Body of pancreas (tissue), 4 donors: ENCODE results near the gene SCAF8. TPM values are rescaled to one million over a fixed set of nuclear protein-coding genes. Genes with fewer than 3 reads are reported as not detected.

Experiments
- ATAC-seq: fragments of 150-250 bp; one replicate; pipeline ENCODE4 v1.9.1; 2016
- DNase-seq, 4 donors: peaks; one replicate each; pipeline ENCODE4 v3.0.0-alpha.2; 2019
- H3K27ac ChIP-seq, 4 donors: fragments of 200-600 bp; sonication (generic); 1 replicate in 3 of 4; 2 replicates in 1 of 4; pipeline versions ENCODE4 v1.5.1 to v1.6.1; 2016 to 2019; ENCODE audit warnings: mild to moderate bottlenecking in 1 of 4, mixed read lengths in 1 of 4, moderate library complexity in 1 of 4
- H3K27me3 ChIP-seq, 2 donors: fragments of 200-600 bp; sonication (generic); one replicate each; pipeline ENCODE4 v1.6.0; 2016; ENCODE audit warnings: mild to moderate bottlenecking in 1 of 2
- H3K36me3 ChIP-seq, 2 donors: fragments of 200-600 bp; sonication (generic); replicated peaks in 1 of 2; 2 replicates each; pipeline ENCODE4 v1.5.1; 2016; ENCODE audit warnings: low read depth in 2 of 2; ENCODE audit not compliant: insufficient read depth in 1 of 2
- H3K4me1 ChIP-seq: fragments of 200-600 bp; sonication (generic); one replicate; pipeline ENCODE4 v1.6.0; 2016
- H3K4me3 ChIP-seq, 2 donors: fragments of 200-600 bp; sonication (generic); 1 replicate in 1 of 2; 2 replicates in 1 of 2; pipeline ENCODE4 v1.5.1; 2016 to 2019
- H3K9me3 ChIP-seq, 3 donors: fragments of 200-600 bp; sonication (generic); 1 replicate in 2 of 3; 2 replicates in 1 of 3; pipeline ENCODE4 v1.5.1; 2016
- CTCF ChIP-seq, 7 experiments: fragments of 450-650 bp in 4 of 7; fragments of 200-600 bp in 3 of 7; sonication (generic) in 3 of 7; IDR thresholded peaks; one replicate each; pipeline ENCODE4 v1.5.1; 2016 to 2019; ENCODE audit warnings: antibody characterized with exemption in 7 of 7
- POLR2A ChIP-seq, 3 donors: fragments of 450-650 bp; IDR thresholded peaks; one replicate each; pipeline ENCODE4 v1.6.1; 2016; ENCODE audit warnings: antibody characterized with exemption in 3 of 3, mild to moderate bottlenecking in 2 of 3
- WGBS, 2 donors: methylation state at CpG; one replicate each; pipeline ENCODE4 v1.1.5; 2017; 5-methylcytosine and 5-hydroxymethylcytosine counted together
- intact Hi-C: fragments of 100-400 bp; cut with DNase I; formaldehyde crosslinking; loops from one replicate; pipeline ENCODE4 v1.15.1; 2023
- total RNA-seq, 2 donors: library from RNA; depleted of rRNA; stranded (reverse); fragments of >200 nt; gene quantifications; one replicate each; pipeline ENCODE4 v1.1.0, GENCODE V29; 2016

Gene SCAF8
- total RNA-seq, 2 donors from 2014 or later, result 23.6 to 24.1 TPM

GRCh38 chr6:154792325-154792724 lies 59.1 kb downstream of the SCAF8 start:
- Histone ChIP-seq H3K27ac (peak overlapping the region in 1 of 4 donors; percentile 1), H3K4me1 (no peaks in the 10 kb centered on the region), H3K9me3 (no peaks in the 10 kb centered on the region), H3K27me3 (no peaks in the 10 kb centered on the region), H3K36me3 (peaks cover 0 to 4% of the 10 kb centered on the region in 2 donors), H3K4me3 (no peak overlapping the region)
- intact Hi-C loops, result no loop called here
- WGBS, 2 donors, result 74 to 76% methylated on average over 4 of the region's 4 CpGs
- TF ChIP-seq POLR2A (IDR thresholded peaks at IDR 0.05) (no peak), CTCF (IDR thresholded peaks at IDR 0.05) (no peak)
- ATAC-seq, result no peak
- no peak for DNase-seq

GRCh38 chr6:154792761-154793160 lies 59.5 kb downstream of the SCAF8 start:
- Histone ChIP-seq H3K9me3 (no peaks in the 10 kb centered on the region), H3K4me1 (no peaks in the 10 kb centered on the region), H3K4me3 (no peak overlapping the region), H3K27me3 (no peaks in the 10 kb centered on the region), H3K36me3 (peaks cover 0 to 4% of the 10 kb centered on the region in 2 donors), H3K27ac (peak overlapping the region in 1 of 4 donors; percentile 1)
- WGBS, 2 donors, result 71 to 82% methylated on average over 3 of the region's 3 CpGs
- DNase-seq, result no peak
- TF ChIP-seq CTCF (IDR thresholded peaks at IDR 0.05) (no peak), POLR2A (IDR thresholded peaks at IDR 0.05) (no peak)
- ATAC-seq, result no peak
- intact Hi-C loops, result no loop called here

GRCh38 chr6:154796484-154796883 lies 63.3 kb downstream of the SCAF8 start:
- H3K9me3 ChIP-seq, result no peaks in the 10 kb centered on the region
- H3K27ac ChIP-seq, result no peak overlapping the region
- H3K4me1 ChIP-seq, result no peaks in the 10 kb centered on the region
- H3K27me3 ChIP-seq, result no peaks in the 10 kb centered on the region
- H3K4me3 ChIP-seq, result no peak overlapping the region
- no peak for DNase-seq
- no peak for ATAC-seq
- H3K36me3 ChIP-seq, result peaks cover 0 to 8% of the 10 kb centered on the region in 2 donors
- 92 to 97% methylated on average over 3 of the region's 3 CpGs for WGBS, 2 donors
- TF ChIP-seq CTCF (IDR thresholded peaks at IDR 0.05), result no peak
- no peak for TF ChIP-seq POLR2A (IDR thresholded peaks at IDR 0.05)
- intact Hi-C loops, result no loop called here

- WGBS, 2 donors, result 50 to 68% methylated on average over 3 of the region's 3 CpGs
- no peak for DNase-seq
- TF ChIP-seq POLR2A (IDR thresholded peaks at IDR 0.05), result no peak
- no peak for TF ChIP-seq CTCF (IDR thresholded peaks at IDR 0.05)
- H3K9me3 ChIP-seq, result no peaks in the 10 kb centered on the region
- ATAC-seq, result no peak
- H3K27me3 ChIP-seq, result no peaks in the 10 kb centered on the region
- peaks cover 0 to 8% of the 10 kb centered on the region in 2 donors for H3K36me3 ChIP-seq
- H3K27ac ChIP-seq, result no peak overlapping the region
- H3K4me3 ChIP-seq, result no peak overlapping the region
- intact Hi-C loops, result no loop called here
- no peaks in the 10 kb centered on the region for H3K4me1 ChIP-seq
Observed at GRCh38 chr6:154797857-154798256, 64.6 kb downstream of the SCAF8 start.

- DNase-seq (no peak), ATAC-seq (no peak)
- Histone ChIP-seq H3K27ac (no peak overlapping the region), H3K36me3 (peaks cover 0 to 11% of the 10 kb centered on the region in 2 donors), H3K4me1 (no peaks in the 10 kb centered on the region), H3K9me3 (no peaks in the 10 kb centered on the region), H3K4me3 (no peak overlapping the region), H3K27me3 (no peaks in the 10 kb centered on the region)
- intact Hi-C loops, result loop anchor here (10.0 kb wide), 1 partner anchor 126 kb away; no protein-coding TSS in a partner anchor
- TF ChIP-seq POLR2A (IDR thresholded peaks at IDR 0.05) (no peak), CTCF (IDR thresholded peaks at IDR 0.05) (no peak)
Observed at GRCh38 chr6:154800338-154800737, 67.1 kb downstream of the SCAF8 start.
